Fibroblast of peridontal ligament (primary cell): ENCODE results near the gene MSL1.

ENCODE experiments used
- DNase-seq: peaks from one replicate; pipeline ENCODE4 v3.0.0-alpha.2; 2010; ENCODE audit errors: extremely low read depth

The MSL1 gene

GRCh38 chr17:40174514-40174913, 52.7 kb downstream of the MSL1 start:
- no peak for DNase-seq

GRCh38 chr17:40175928-40176753, 54.4 kb downstream of the MSL1 start:
- DNase-seq, result no peak

GRCh38 chr17:40176754-40177110, 55.0 kb downstream of the MSL1 start:
- no peak for DNase-seq

- DNase-seq, result peak; percentile 24
Measured at GRCh38 chr17:40177275-40177874, 55.6 kb downstream of the MSL1 start, which contains the start of gene RAPGEFL1. Gene RAPGEFL1, plus strand, starts transcription at chr17:40177470. Its CDS starts 392 bp downstream, at chr17:40177862.

GRCh38 chr17:40178021-40178601, 56.3 kb downstream of the MSL1 start:
- DNase-seq, result no peak

GRCh38 chr17:40178660-40179059, 56.9 kb downstream of the MSL1 start:
- DNase-seq, result no peak

GRCh38 chr17:40179923-40180659, 58.3 kb downstream of the MSL1 start:
- DNase-seq, result peak; percentile 27

- DNase-seq, result no peak
Measured at GRCh38 chr17:40180694-40181093, 58.9 kb downstream of the MSL1 start.

- no peak for DNase-seq
Measured at GRCh38 chr17:40181205-40181604, 59.4 kb downstream of the MSL1 start.

GRCh38 chr17:40182606-40183005, 60.8 kb downstream of the MSL1 start:
- DNase-seq, result no peak
